DMS53 (cell line): ENCODE data around the gene ZSCAN10.

Experiments
- DNase-seq: peaks from one replicate; lab custom pipeline; 2025; lab: John Stamatoyannopoulos, UW

Gene ZSCAN10

DNA sequence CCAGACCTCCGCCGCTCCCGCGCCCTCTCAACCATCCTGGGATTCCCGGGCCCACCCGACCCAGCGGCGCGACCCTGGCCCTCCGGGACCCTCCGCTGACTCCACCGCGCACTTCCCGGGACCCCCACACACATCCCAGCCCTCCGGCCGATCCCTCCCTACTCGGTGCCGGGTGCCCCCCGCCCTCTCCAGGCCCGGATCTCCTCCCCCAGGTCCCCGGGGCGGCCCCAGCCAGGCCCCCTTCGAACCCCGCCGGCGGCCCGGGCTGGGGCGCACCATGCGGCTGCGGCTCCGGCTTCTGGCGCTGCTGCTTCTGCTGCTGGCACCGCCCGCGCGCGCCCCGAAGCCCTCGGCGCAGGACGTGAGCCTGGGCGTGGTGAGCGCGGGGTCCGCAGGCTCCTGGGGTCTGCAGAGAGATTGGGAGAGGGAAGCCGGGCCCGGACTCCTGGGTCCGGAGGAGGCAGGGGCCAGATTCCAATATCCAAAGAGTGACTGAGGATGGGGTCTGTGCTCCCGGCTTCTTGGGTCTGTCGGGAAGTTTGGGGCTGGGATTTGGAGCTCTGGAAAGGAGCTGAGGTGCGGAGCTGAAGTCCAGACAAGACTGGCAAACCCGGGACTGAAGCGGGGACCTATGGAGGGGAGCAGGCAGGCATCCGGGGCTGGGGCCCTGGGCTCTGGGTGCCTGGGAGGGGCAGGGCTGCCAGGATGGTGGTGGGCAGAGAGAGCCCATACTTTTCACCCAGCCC, 52.3 kb downstream of the ZSCAN10 start:
- no peak for DNase-seq

DNA sequence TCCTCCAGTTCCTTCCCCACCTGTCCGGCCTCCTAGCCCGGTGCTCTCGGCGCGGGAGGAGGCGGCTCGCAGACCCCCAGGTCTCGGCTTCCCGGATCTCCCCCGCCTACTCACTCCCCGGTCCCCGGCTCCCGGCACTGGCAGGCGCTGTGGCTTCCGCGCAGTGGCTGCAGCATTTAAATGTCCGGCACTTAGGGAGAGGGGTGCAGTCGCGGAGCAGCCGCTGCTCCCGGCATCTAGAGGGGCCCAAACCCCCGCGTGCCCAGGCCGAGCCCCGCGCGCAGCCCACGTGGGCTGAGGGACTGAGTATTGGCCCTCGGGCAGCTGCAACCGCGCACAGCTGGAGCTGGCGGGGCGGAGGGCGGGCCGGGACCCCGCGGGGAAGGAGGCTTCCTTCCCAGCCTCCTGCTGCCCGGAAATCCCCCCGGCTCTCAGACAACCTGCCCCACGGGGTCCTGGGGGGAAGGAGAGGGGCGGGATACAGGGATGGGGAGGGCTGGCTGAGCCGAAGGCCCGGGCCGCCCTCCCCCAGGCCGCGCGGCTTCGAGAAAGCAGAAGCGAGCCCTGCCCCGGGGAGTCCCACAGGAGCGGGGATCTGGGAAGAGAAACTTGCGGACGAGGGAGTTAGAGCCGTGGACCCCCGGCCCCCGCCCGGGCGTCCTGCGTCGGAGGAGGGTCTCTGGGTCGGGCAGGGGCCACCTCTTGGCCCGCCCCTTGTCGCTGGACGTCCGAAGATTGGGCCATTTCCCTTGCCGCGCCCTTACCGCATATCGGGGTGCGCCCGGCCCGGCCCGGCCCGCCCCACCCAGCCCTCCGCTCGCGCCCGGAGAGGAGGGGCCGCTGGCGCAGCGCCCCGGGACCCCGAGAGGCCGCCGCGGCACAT, 53.1 kb downstream of the ZSCAN10 start, which contains the start of gene MMP25:
TSS of gene MMP25 (plus strand) at position 804 of the 883 bp plus-strand sequence. CDS start 357 bp downstream, outside the sequence.
- peak; percentile 58 for DNase-seq

DNA sequence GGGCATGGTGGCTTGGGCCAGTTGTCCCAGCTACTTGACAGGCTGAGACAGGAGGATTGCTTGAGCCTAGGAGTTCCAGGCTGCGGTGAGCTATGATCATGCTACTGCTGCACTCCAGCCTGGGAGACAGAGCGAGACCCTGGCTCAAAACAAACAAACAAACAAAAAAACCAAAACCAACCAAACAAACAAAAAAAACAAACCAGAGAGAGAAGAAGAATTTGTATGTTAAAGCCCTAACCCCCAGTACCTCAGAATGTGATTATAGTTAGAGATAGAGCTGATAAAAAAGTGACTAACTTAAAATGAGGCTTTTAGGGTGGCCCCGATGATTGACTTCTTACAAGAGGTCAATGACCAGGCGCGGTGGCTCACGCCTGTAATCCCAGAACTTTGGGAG, 54.4 kb downstream of the ZSCAN10 start:
- no peak for DNase-seq

DNA sequence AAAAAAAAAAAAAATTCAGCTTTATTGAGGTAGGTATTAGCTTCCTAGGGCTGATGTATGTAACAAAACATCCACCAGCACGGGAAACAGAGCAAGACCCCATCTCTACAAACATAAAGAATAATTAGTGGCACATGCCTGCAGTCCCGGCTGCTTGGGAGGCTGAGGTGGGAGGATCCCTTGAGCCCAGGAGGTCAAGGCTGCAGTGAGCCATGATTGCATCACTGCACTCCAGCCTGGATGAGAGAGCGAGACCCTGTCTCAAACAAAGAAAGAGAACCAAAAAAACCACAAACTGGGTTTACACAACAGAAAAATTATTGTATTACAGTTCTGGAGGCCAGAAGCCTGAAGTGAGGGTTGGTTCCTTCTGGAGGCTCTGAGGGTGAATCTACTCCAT, 56.7 kb downstream of the ZSCAN10 start:
- DNase-seq = no peak

DNA sequence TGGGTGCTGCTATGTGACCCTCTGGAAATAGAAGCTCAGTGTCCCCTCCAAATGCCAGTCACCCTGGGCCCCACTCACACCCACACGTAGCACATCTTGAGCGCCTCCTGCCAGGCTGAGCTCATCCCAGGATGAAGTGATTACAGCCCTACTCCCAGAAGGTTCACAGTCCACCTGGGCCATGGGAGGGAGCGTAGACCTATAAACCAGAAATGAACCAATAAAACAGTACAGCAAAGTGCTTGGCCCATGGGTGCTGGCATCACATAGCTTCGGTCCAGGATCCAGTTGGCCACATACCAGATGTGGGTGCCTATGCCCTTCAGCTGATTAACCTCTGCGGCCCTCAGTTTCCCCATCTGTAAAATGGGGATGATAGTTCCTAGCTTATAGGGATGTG, 60.2 kb downstream of the ZSCAN10 start:
- DNase-seq = no peak
